Measurements from ENCODE around the gene SLC29A3. TPM values are rescaled to one million over a fixed set of nuclear protein-coding genes. Genes with fewer than 3 reads are reported as not detected.

SLC29A3 gene
- total RNA-seq, 4 donors from 2014 or later = 1.9 to 4.4 (median 2.8) TPM; not detected in 1

DNA sequence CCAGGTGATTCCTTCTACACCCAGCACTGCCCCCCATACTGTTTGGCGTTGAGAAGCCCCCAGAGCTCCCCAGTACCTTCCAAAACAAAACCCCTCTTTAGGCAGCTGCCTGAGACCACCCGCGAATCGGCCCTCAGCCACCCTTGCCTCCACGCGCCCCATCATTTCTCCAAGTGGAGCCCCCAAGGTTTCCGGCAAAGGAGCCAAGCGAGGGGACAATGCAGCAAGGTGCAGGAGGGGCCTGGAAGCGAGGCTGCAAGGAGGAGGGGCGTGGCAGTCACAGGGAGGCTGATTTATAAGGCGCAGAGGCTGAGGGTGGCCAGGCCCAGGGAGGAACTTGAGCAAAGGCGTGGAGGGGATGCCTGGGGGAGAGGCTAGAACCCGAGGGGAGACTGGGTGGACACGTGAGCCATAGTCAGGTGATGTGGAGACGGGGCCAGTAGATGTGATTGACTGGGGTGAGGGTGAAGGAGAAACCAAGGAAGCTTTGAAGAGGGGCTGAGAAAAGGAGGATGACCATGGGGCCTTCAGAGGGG lies 16.2 kb downstream of the SLC29A3 start:
- no peak for DNase-seq
- H3K36me3 ChIP-seq = no peaks in the 10 kb centered on the region
- H3K4me1 ChIP-seq = peaks cover 0 to 16% (median 0%) of the 10 kb centered on the region in 4 donors
- no peak overlapping the region for H3K27ac ChIP-seq
- H3K27me3 ChIP-seq = no peaks in the 10 kb centered on the region
- TF ChIP-seq POLR2A (IDR thresholded peaks at IDR 0.05) = no peak
- TF ChIP-seq, protein P1, sequence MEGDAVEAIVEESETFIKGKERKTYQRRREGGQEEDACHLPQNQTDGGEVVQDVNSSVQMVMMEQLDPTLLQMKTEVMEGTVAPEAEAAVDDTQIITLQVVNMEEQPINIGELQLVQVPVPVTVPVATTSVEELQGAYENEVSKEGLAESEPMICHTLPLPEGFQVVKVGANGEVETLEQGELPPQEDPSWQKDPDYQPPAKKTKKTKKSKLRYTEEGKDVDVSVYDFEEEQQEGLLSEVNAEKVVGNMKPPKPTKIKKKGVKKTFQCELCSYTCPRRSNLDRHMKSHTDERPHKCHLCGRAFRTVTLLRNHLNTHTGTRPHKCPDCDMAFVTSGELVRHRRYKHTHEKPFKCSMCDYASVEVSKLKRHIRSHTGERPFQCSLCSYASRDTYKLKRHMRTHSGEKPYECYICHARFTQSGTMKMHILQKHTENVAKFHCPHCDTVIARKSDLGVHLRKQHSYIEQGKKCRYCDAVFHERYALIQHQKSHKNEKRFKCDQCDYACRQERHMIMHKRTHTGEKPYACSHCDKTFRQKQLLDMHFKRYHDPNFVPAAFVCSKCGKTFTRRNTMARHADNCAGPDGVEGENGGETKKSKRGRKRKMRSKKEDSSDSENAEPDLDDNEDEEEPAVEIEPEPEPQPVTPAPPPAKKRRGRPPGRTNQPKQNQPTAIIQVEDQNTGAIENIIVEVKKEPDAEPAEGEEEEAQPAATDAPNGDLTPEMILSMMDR (IDR thresholded peaks at IDR 0.05) = no peak
- no peaks in the 10 kb centered on the region for H3K9me3 ChIP-seq
- no peak overlapping the region for H3K4me3 ChIP-seq

DNA sequence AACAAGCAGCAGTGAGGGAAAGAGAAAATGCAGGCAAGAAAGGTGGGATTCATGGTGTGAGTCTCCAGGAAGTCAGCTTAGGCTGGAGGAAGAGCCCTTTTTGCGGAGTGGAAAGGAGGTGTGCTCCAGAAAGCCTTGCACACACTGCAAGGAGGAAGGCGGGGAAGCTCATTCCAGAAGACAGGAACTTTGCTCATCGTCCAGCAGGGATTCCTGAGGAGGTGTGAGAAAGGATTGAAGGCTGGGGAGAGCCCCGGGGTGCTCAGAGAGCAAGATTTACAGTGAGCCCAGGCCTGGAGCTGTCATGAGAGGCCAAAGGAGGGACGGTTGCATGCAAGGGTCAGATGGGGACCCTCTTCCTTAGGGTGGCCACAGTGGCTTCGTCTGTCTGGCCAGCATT lies 17.6 kb downstream of the SLC29A3 start:
- Histone ChIP-seq H3K9me3 (no peaks in the 10 kb centered on the region), H3K27me3 (no peaks in the 10 kb centered on the region), H3K4me1 (peaks cover 0 to 18% (median 0%) of the 10 kb centered on the region in 4 donors), H3K4me3 (no peak overlapping the region), H3K36me3 (no peaks in the 10 kb centered on the region), H3K27ac (no peak overlapping the region)
- no peak for DNase-seq
- no peak for TF ChIP-seq POLR2A (IDR thresholded peaks at IDR 0.05)
- TF ChIP-seq, protein P1 (IDR thresholded peaks at IDR 0.05) = no peak

GRCh38 chr10:71337219-71337701 lies 18.2 kb downstream of the SLC29A3 start:
- TF ChIP-seq, protein P1 (IDR thresholded peaks at IDR 0.05) = no peak
- TF ChIP-seq POLR2A (IDR thresholded peaks at IDR 0.05) = no peak
- Histone ChIP-seq H3K4me1 (peaks cover 0 to 18% (median 0%) of the 10 kb centered on the region in 4 donors), H3K36me3 (no peaks in the 10 kb centered on the region)

DNA sequence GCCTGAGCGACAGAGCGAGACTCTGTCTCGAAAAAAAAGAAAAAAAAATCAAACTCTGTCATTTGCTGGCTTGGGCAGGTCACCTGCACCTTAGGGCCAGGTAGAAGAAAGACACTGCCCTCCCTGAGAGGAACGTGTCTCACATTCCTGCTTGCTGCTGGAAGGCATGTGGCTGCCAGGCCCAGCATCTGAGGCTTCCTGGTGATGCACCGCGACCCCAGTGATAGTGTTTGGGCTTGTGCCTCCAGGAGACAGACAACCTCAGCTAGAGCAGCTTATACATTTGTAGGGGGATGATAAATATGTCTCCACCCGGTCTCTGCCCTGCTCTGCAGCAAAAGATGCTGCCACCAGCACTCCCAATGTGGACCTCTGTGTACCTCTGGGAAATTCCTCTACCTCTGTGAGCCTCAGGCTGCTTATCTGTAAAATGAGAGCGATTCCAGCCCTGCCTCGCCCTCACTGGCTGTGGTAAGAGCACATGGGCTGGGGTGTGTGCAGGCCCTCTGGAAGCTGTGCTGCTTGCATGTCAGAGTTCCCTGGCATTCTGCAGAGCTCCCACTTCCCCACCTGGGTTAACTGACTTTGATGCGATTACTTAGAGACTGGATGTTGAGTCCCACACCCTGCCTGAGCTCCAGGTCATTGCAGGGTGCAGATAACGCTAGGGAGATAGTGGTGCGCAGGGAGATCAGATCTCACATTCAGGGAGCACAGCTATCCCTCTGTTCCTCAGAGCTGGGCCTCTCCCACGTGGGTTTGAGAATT lies 19.9 kb downstream of the SLC29A3 start:
- Histone ChIP-seq H3K27me3 (no peaks in the 10 kb centered on the region), H3K4me1 (peaks cover 0 to 21% (median 0%) of the 10 kb centered on the region in 4 donors), H3K4me3 (no peak overlapping the region), H3K27ac (no peak overlapping the region), H3K9me3 (no peaks in the 10 kb centered on the region), H3K36me3 (no peaks in the 10 kb centered on the region)
- no peak for DNase-seq
- TF ChIP-seq, protein P1 (IDR thresholded peaks at IDR 0.05) = no peak
- TF ChIP-seq POLR2A (IDR thresholded peaks at IDR 0.05) = no peak

More at GRCh38 chr10:71337219-71337701, 18.2 kb downstream of the SLC29A3 start:
- Histone ChIP-seq H3K9me3 (no peaks in the 10 kb centered on the region), H3K27ac (no peak overlapping the region), H3K27me3 (no peaks in the 10 kb centered on the region), H3K4me3 (no peak overlapping the region)
- no peak for DNase-seq

DNA sequence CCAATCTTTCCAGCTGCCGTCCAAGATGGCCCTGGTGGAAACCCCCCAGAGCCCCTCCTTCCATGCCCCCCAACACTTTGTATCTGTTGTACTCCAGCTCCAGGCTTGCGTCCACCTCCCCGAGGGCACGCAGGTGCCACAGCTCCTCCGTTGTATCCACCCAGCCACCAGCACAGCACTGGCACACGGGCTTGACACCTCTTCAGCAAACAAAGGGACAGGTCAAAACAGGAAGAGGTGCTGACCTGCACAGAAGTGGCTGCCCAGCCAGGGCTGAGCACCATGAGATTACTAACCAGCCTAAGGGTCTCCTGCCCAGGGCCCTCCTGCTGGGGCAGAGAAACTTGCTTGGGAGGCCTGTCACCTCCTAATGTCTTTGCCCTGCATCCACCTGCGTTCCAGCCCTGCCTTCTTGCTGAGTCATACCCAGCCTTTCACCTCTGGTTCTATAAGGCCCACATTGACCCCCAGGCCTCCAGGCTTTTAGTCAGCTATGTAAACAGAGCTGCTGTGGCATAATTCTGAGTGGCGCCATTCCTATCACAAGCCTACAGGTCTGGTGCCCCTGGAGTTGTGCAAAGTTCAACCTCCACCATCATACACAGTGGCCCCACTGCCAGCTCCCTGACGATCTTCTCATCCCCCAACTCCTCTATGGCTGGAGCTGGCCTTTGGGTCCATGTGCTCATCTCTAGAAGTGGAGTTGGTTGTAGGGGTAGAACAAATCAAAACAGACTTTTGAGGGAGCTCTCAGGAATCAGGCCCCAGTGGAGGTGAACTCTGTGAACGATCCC lies 20.9 kb downstream of the SLC29A3 start:
- Histone ChIP-seq H3K27me3 (no peaks in the 10 kb centered on the region), H3K9me3 (no peaks in the 10 kb centered on the region), H3K4me3 (no peak overlapping the region), H3K4me1 (peaks cover 0 to 25% (median 0%) of the 10 kb centered on the region in 4 donors), H3K27ac (no peak overlapping the region), H3K36me3 (no peaks in the 10 kb centered on the region)
- peak in 2 of 3 donors; percentile 55 to 74 for DNase-seq
- TF ChIP-seq, protein P1 (IDR thresholded peaks at IDR 0.05) = no peak
- no peak for TF ChIP-seq POLR2A (IDR thresholded peaks at IDR 0.05)
